HEK293 (cell line): ENCODE measurements around the gene COP1.

ENCODE experiments used
- CTCF ChIA-PET: fragments of 350-600 bp; formaldehyde crosslinking; extraction: SDS; loops from one replicate; lab custom pipeline; 2021; ENCODE audit warnings: antibody characterized with exemption; lab: Yijun Ruan, JAX
- POLR2A ChIA-PET: fragments of 300-600 bp; formaldehyde crosslinking; extraction: SDS; loops from one replicate; lab custom pipeline; 2020; ENCODE audit warnings: antibody characterized with exemption, inconsistent platforms; lab: Yijun Ruan, JAX
- H3K27ac ChIP-seq: fragments of 200-500 bp; sonication (Bioruptor generic); 2 replicates; pipeline ENCODE4 v1.5.1; 2014; ENCODE audit warnings: low read depth, low read length, control low read depth, inconsistent platforms; ENCODE audit errors: extremely low read depth
- H3K36me3 ChIP-seq, 2 experiments: fragments of 200-500 bp in 1 of 2; sonication (Bioruptor generic) in 1 of 2; 1 replicate in 1 of 2; 2 replicates in 1 of 2; pipeline ENCODE4 v1.5.1; 2014 to 2017; ENCODE audit warnings: inconsistent platforms in 2 of 2, low read length in 2 of 2; ENCODE audit not compliant: control insufficient read depth in 2 of 2, insufficient read depth in 1 of 2
- H3K4me1 ChIP-seq: fragments of 200-500 bp; sonication (Bioruptor generic); 2 replicates; pipeline ENCODE4 v1.5.1; 2014; ENCODE audit warnings: mild to moderate bottlenecking, low read length, inconsistent platforms; ENCODE audit not compliant: control insufficient read depth, insufficient read depth
- H3K4me3 ChIP-seq: 2 replicates; pipeline ENCODE4 v1.5.1; 2011; ENCODE audit warnings: low read depth, mild to moderate bottlenecking, control low read depth, low read length, moderate library complexity
- H3K9me3 ChIP-seq: fragments of 200-500 bp; sonication (Bioruptor generic); 2 replicates; pipeline ENCODE4 v1.5.1; 2014; ENCODE audit warnings: low read depth, low read length, inconsistent platforms; ENCODE audit not compliant: control insufficient read depth, insufficient read depth
- FEZF1 ChIP-seq: fragments of 450-650 bp; formaldehyde crosslinking; IDR thresholded peaks from 2 replicates; pipeline ENCODE4 v1.5.1; 2016; ENCODE audit warnings: missing biosample characterization, missing genetic modification characterization
- IKZF3 ChIP-seq: fragments of 450-650 bp; IDR thresholded peaks from 2 replicates; pipeline ENCODE4 v1.5.0; 2018; ENCODE audit warnings: missing biosample characterization, mild to moderate bottlenecking, missing genetic modification characterization, moderate library complexity
- MYNN ChIP-seq: fragments of 450-650 bp; formaldehyde crosslinking; IDR thresholded peaks from 2 replicates; pipeline ENCODE4 v1.5.1; 2016; ENCODE audit warnings: missing biosample characterization, missing genetic modification characterization, borderline replicate concordance
- PBX3 ChIP-seq: sonication (generic); formaldehyde crosslinking; IDR thresholded peaks from 2 replicates; pipeline ENCODE4 v1.8.1; 2022; ENCODE audit warnings: mild to moderate bottlenecking, moderate library complexity, missing genetic modification reagents
- PRDM2 ChIP-seq: fragments of 450-650 bp; formaldehyde crosslinking; IDR thresholded peaks from 2 replicates; pipeline ENCODE4 v1.5.1; 2016; ENCODE audit warnings: missing biosample characterization, missing genetic modification characterization, borderline replicate concordance
- SCRT1 ChIP-seq: fragments of 450-650 bp; formaldehyde crosslinking; IDR thresholded peaks from 2 replicates; pipeline ENCODE4 v1.5.1; 2016; ENCODE audit warnings: missing biosample characterization, missing genetic modification characterization, borderline replicate concordance
- ZNF121 ChIP-seq: fragments of 450-650 bp; formaldehyde crosslinking; IDR thresholded peaks from 2 replicates; pipeline ENCODE4 v1.5.1; 2016; ENCODE audit warnings: missing biosample characterization, missing genetic modification characterization
- ZNF211 ChIP-seq: fragments of 450-650 bp; formaldehyde crosslinking; IDR thresholded peaks from 2 replicates; pipeline ENCODE4 v1.5.1; 2016; ENCODE audit warnings: low read depth, missing biosample characterization, missing genetic modification characterization
- ZNF214 ChIP-seq: fragments of 450-650 bp; formaldehyde crosslinking; IDR thresholded peaks from 2 replicates; pipeline ENCODE4 v1.5.1; 2017; ENCODE audit warnings: missing biosample characterization, mild to moderate bottlenecking, missing genetic modification characterization, borderline replicate concordance
- ZNF311 ChIP-seq: fragments of 450-650 bp; formaldehyde crosslinking; IDR thresholded peaks from 2 replicates; pipeline ENCODE4 v1.5.1; 2017; ENCODE audit warnings: missing biosample characterization, missing genetic modification characterization, borderline replicate concordance
- ZNF37A ChIP-seq: fragments of 450-650 bp; IDR thresholded peaks from 2 replicates; pipeline ENCODE4 v1.5.1; 2018; ENCODE audit warnings: missing biosample characterization, missing genetic modification characterization
- ZNF560 ChIP-seq: fragments of 450-650 bp; formaldehyde crosslinking; IDR thresholded peaks from 2 replicates; pipeline ENCODE4 v1.5.1; 2017; ENCODE audit warnings: missing biosample characterization, missing genetic modification characterization, borderline replicate concordance
- ZNF596 ChIP-seq: fragments of 450-650 bp; IDR thresholded peaks from 2 replicates; pipeline ENCODE4 v1.5.0; 2018; ENCODE audit warnings: missing biosample characterization, mild to moderate bottlenecking, missing genetic modification characterization, moderate library complexity
- ZNF610 ChIP-seq: fragments of 450-650 bp; formaldehyde crosslinking; IDR thresholded peaks from 2 replicates; pipeline ENCODE4 v1.5.1; 2016; ENCODE audit warnings: missing biosample characterization, missing genetic modification characterization, borderline replicate concordance
- ZNF701 ChIP-seq: fragments of 450-650 bp; formaldehyde crosslinking; IDR thresholded peaks from 2 replicates; pipeline ENCODE4 v1.5.1; 2016; ENCODE audit warnings: missing biosample characterization, missing genetic modification characterization
- ZNF704 ChIP-seq: fragments of 450-650 bp; formaldehyde crosslinking; IDR thresholded peaks from 2 replicates; pipeline ENCODE4 v1.5.1; 2016; ENCODE audit warnings: missing biosample characterization, missing genetic modification characterization
- ZNF707 ChIP-seq: fragments of 450-650 bp; formaldehyde crosslinking; IDR thresholded peaks from 2 replicates; pipeline ENCODE4 v1.5.1; 2016; ENCODE audit warnings: missing biosample characterization, missing genetic modification characterization
- ZNF791 ChIP-seq: fragments of 450-650 bp; formaldehyde crosslinking; IDR thresholded peaks from 2 replicates; pipeline ENCODE4 v1.5.1; 2016; ENCODE audit warnings: missing biosample characterization, missing genetic modification characterization
- ZNF830 ChIP-seq: fragments of 450-650 bp; IDR thresholded peaks from 2 replicates; pipeline ENCODE4 v1.5.0; 2018; ENCODE audit warnings: missing biosample characterization, missing genetic modification characterization, low read depth, mild to moderate bottlenecking, moderate library complexity
- ZSCAN23 ChIP-seq: fragments of 450-650 bp; formaldehyde crosslinking; IDR thresholded peaks from 2 replicates; pipeline ENCODE4 v1.5.1; 2016; ENCODE audit warnings: missing biosample characterization, missing genetic modification characterization
- TF ChIP-seq, protein P1 (sequence below): fragments of 450-650 bp; formaldehyde crosslinking; IDR thresholded peaks from 2 replicates; pipeline ENCODE4; 2016; ENCODE audit warnings: missing biosample characterization, missing genetic modification characterization
- TF ChIP-seq, protein P2 (sequence below): fragments of 450-650 bp; formaldehyde crosslinking; IDR thresholded peaks from 2 replicates; pipeline ENCODE4 v1.5.1; 2016; ENCODE audit warnings: missing biosample characterization, missing genetic modification characterization

The COP1 gene

DNA sequence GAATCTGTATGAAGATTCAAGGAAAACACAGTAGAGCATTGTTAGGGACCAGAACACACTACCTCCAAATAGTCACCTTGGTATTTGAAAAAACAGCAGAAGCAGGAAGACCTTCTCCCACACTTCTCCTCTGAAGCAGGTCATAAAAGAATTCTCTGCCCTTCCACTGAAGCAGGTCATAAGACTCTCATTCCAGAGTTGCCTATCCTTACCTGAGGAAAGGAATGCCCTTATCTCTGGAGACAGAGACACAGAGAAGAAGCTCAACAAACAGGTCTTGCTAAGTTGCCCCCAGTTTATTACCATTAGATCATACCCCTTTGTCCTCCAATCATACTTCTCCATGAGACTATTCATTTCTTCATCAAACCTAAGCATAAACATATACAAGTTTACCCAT, 237.9 kb downstream of the COP1 start (continued):
- TF ChIP-seq IKZF3 (tag by site-specific recombination) (no peak), ZNF214 (tag by site-specific recombination) (no peak), ZNF701 (tag by site-specific recombination) (no peak), ZNF791 (no peak), ZNF610 (tag by site-specific recombination) (no peak), PBX3 (CRISPR knock-in tag) (no peak), MYNN (tag by site-specific recombination) (no peak), ZNF596 (tag by site-specific recombination) (no peak)
- TF ChIP-seq, protein P1, sequence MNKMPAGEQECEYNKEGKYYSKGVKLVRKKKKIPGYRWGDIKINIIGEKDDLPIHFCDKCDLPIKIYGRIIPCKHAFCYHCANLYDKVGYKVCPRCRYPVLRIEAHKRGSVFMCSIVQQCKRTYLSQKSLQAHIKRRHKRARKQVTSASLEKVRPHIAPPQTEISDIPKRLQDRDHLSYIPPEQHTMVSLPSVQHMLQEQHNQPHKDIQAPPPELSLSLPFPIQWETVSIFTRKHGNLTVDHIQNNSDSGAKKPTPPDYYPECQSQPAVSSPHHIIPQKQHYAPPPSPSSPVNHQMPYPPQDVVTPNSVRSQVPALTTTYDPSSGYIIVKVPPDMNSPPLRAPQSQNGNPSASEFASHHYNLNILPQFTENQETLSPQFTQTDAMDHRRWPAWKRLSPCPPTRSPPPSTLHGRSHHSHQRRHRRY (tag by site-specific recombination) = no peak

DNA sequence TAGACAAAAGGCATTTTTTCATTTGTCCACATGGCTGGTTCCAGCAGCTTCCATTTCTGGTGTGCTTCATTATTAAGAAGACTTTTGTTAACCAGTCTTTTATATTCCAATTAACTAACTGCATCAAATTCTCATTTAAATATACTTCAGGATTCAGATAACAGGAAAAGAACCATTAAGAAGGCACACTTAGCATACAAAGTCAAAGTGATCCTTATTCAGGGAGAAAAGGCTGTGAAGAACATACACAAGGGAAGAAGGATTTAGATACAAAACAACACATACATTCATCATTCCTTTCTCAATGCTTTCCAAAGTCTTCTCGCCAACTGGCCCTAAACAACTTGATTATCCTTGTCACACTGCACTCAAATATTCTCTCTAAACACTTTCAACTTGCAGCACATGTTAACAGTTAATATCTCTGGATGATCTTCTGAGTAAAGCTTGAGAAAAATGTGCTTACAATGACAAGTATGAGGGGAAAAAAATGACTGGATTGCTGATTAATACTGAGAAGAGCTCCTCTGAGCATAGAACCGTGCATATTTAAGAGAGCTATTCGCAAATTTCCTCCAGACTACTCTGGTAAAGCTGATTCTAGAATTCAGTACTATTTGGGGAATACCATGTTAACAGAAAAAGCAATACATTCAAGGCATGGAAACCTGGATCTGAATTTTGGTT, 238.5 kb downstream of the COP1 start:
- peaks cover 0 to 9% of the 10 kb centered on the region in 2 experiments; a peak in 1 of 3 replicates for H3K36me3 ChIP-seq
- no peak overlapping the region for H3K27ac ChIP-seq
- no peaks in the 10 kb centered on the region for H3K4me1 ChIP-seq
- no peak for TF ChIP-seq ZNF704 (tag by site-specific recombination)
- no peak for TF ChIP-seq ZNF560 (tag by site-specific recombination)
- no peak for TF ChIP-seq ZNF311
- no peak for TF ChIP-seq ZNF121 (tag by site-specific recombination)
- no peak for TF ChIP-seq ZNF830
- no peak for TF ChIP-seq ZNF211 (tag by site-specific recombination)
- ChIA-PET CTCF (no interaction called here), POLR2A (no interaction called here)
- no peak overlapping the region for H3K4me3 ChIP-seq
- H3K9me3 ChIP-seq = no peaks in the 10 kb centered on the region

GRCh38 chr1:175963740-175964139, 243.3 kb downstream of the COP1 start:
- CTCF ChIA-PET = no interaction called here
- Histone ChIP-seq H3K27ac (no peak overlapping the region), H3K4me3 (no peak overlapping the region), H3K4me1 (no peaks in the 10 kb centered on the region), H3K36me3 (no peaks in the 10 kb centered on the region; a peak in 1 of 3 replicates), H3K9me3 (no peaks in the 10 kb centered on the region)
- POLR2A ChIA-PET = no interaction called here
- TF ChIP-seq, protein P2, sequence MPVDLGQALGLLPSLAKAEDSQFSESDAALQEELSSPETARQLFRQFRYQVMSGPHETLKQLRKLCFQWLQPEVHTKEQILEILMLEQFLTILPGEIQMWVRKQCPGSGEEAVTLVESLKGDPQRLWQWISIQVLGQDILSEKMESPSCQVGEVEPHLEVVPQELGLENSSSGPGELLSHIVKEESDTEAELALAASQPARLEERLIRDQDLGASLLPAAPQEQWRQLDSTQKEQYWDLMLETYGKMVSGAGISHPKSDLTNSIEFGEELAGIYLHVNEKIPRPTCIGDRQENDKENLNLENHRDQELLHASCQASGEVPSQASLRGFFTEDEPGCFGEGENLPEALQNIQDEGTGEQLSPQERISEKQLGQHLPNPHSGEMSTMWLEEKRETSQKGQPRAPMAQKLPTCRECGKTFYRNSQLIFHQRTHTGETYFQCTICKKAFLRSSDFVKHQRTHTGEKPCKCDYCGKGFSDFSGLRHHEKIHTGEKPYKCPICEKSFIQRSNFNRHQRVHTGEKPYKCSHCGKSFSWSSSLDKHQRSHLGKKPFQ (tag by site-specific recombination) = no peak
- TF ChIP-seq PRDM2 (tag by site-specific recombination) (no peak), ZNF560 (tag by site-specific recombination) (no peak), ZNF707 (tag by site-specific recombination) (no peak), ZNF37A (no peak), SCRT1 (tag by site-specific recombination) (no peak), FEZF1 (tag by site-specific recombination) (no peak), ZSCAN23 (no peak)
